HG02588 (cell line): ENCODE results near the gene CADPS.

ENCODE experiments used
- ATAC-seq: cut with Tn5 transposase; IDR thresholded peaks from one replicate; pipeline ENCODE4 v1.9.1; 2021; ENCODE audit warnings: mild to moderate bottlenecking, moderate library complexity; ENCODE audit not compliant: unreplicated experiment

Gene CADPS

GRCh38 chr3:62874711-62875557 is at the start of gene CADPS:
CADPS (minus strand) TSS chr3:62875416; CDS start chr3:62875029, 387 bp downstream.
- ATAC-seq, result no peak

GRCh38 chr3:62923066-62923465 is 47.9 kb upstream of the CADPS start:
- no peak for ATAC-seq

GRCh38 chr3:62922326-62922725 is 47.1 kb upstream of the CADPS start:
- ATAC-seq, result no peak

- no peak for ATAC-seq
These were observed 45.2 kb upstream of the CADPS start for GRCh38 chr3:62920466-62920784.

- no peak for ATAC-seq
These were observed 44.7 kb upstream of the CADPS start for GRCh38 chr3:62919784-62920465.

DNA sequence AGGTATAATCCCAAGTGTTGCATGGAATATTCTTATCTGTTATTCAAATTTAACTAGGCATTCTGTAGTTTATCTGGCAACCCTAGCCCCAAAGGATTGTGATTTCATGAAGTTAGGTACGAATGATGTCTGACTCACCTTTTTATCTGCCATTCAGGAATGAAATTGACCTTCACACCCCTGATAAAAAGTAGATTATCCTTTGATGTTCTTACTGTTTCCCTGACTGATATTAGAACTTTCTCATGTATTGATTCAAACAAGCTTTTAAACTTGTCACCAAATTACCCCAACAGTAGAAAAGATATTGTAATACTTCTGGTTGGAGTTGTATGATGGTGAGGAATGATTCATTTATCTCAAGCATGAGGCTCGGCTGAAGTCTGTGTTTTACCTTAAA is 43.6 kb upstream of the CADPS start:
- ATAC-seq, result no peak

GRCh38 chr3:62918131-62918530 is 42.9 kb upstream of the CADPS start:
- ATAC-seq, result no peak

- ATAC-seq, result no peak
These were observed 36.3 kb upstream of the CADPS start for GRCh38 chr3:62911526-62911925.

GRCh38 chr3:62905331-62905730 is 30.1 kb upstream of the CADPS start:
- no peak for ATAC-seq

DNA sequence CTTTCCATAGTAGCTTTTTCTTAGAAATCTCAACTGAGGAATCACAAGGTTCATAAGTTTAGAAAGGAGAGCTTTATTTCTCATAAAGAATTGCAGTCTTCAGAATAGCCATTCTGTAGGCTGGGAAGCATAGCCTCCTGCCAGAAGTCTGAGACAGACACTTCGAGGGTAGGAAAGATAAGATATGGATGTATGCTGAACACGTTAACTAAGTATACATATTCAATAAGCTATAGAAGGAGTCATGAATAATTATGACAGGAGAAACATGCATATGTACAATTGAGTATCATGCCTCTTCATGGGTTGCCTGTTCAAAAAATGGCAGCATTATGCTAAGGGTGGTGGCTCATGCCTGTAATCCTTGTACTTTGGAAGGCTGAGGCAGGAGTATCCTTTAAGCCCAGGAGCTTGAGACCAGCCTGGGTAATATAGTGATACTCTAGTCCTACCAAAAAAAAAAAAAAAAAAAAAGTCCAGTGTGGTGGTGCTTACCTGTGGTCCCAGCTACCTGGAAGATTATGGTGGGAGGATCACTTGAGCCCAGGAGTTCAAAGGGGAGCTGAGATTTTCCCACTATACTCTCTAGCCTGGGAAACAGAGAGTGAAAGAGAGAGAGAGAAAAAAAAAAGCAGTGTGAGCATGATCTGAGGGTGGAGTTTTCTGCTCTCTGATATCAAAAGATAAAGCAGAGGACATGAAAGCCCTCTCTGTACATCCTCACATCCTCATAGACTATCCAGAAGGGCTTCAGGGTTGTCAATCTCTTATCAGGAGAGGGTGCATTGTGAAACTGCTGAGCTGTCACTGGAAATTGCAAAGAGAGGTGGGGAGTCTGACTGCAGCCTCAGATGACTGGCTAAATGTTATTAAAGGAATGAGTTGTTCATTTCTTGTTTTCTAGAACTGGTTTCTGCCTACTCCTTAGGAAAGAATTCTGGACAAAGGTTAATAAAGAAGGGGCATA is 23.6 kb upstream of the CADPS start:
- ATAC-seq, result no peak

DNA sequence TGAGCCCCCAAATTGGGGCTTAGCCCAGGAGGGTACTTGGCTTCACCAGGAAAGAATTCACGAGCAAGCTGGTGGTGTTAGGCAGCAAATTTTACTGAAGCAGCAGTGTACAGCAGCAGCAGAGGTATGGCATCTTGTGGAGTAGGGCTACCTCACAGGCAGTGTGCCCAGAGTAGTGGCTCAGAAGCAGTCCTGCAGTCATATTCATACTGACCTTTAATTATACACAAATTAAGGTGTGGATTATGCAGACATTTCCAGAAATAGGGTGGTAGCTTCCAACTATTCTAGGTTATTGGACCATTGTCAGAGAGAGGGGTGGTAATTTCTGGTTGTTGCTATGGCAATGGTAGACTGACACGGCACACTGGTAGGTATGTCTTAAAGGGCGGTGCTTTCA is 20.7 kb upstream of the CADPS start:
- ATAC-seq, result no peak

DNA sequence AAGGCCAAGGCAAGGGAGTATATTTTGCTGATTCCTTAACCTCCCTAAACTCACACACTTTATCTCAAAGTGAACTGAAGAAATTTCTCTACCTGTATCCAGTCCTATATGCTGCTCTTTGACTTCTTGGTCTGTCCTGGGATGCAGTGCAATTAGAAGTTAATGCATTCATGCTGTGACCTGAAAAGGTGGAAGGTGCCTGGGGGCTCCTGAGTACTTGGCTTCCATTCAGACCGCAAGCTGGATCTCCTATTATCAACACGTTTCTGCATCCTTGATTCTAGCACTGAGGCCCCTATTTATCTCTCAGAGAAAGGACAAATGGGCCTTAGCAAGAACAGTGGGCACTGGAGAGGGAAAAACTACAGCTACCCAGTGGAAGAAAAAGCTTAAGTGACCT is 17.7 kb upstream of the CADPS start:
- ATAC-seq, result no peak

DNA sequence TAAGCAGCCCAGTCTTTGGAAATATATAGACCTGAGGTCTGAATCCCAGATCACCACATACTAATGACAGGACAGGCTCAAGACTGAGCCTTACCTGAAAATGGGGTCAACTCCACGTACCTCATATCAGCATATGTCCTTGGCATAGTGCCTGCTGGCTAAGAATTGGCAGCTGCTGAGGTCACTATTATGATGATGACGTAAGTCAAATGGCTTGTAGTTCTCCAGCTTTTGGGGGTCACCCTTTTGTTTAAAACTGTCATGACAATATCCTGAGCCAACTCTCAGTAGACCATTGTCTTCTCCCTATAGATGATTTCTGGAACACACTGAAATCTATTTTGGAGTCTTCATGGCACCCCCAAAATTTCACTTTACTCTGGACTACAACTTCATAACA is 16.8 kb upstream of the CADPS start:
- ATAC-seq, result no peak

GRCh38 chr3:62888778-62889177 is 13.6 kb upstream of the CADPS start:
- no peak for ATAC-seq

- no peak for ATAC-seq
These were observed 13.0 kb upstream of the CADPS start for GRCh38 chr3:62888180-62888579.

DNA sequence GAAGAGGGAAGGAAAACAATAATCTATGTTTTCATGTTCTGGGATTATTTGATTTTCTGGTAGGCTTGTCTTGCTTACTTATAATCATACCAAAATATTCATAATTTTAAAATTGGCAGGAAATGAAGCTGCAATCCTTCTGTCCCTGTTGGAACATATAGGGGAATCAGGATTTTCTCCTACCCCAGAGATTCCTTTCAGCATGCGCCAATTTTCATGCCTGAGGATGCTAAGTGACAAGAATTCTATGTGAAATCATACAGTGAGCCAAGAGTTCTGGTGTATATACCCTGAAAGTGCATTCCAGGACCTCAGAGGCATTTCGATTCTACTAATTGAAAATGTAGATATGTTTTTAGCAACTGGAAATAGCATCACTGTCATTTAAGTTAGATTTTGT is 9.9 kb upstream of the CADPS start:
- ATAC-seq, result no peak

- ATAC-seq, result no peak
These were observed 9.1 kb upstream of the CADPS start for GRCh38 chr3:62884096-62884870.

GRCh38 chr3:62882676-62883200 is 7.5 kb upstream of the CADPS start:
- no peak for ATAC-seq

- ATAC-seq, result no peak
These were observed 848 bp upstream of the CADPS start for GRCh38 chr3:62876064-62876463.

- ATAC-seq, result no peak
These were observed 364 bp upstream of the CADPS start for GRCh38 chr3:62875558-62876002.
